Measurements from ENCODE around the gene GALR1. TPM values are rescaled to one million over a fixed set of nuclear protein-coding genes. Genes with fewer than 3 reads are reported as not detected.
A peak's percentile ranks its signal among the peaks of the same experiment; 100 is the strongest.

Gene GALR1
- 0.06 TPM for total RNA-seq
- long read RNA-seq, result 0 reads

GRCh38 chr18:77249569-77250500 lies at the start of gene GALR1:
TSS of gene GALR1 (plus strand) at chr18:77249848. CDS start at chr18:77250549, 701 bp downstream.
- H3K4me3 ChIP-seq, result peak within 1 kb of the TSS; percentile 28
- DNase-seq, result no peak

GRCh38 chr18:77201506-77201905 lies 48.1 kb upstream of the GALR1 start:
- H3K36me3 ChIP-seq, result no peaks in the 10 kb centered on the region
- H3K27ac ChIP-seq, result no peak overlapping the region
- ATAC-seq, result no peak
- no peak for TF ChIP-seq CTCF (IDR thresholded peaks at IDR 0.05)
- H3K27me3 ChIP-seq, result no peaks in the 10 kb centered on the region
- no peaks in the 10 kb centered on the region for H3K4me1 ChIP-seq
- DNase-seq, result no peak
- intact Hi-C loops (cut with DNase I), result no loop called here
- H3K9me3 ChIP-seq, result no peaks in the 10 kb centered on the region
- no peak overlapping the region for H3K4me3 ChIP-seq

More at GRCh38 chr18:77249569-77250500, at the start of gene GALR1:
- no peaks in the 10 kb centered on the region for H3K36me3 ChIP-seq
- no peaks in the 10 kb centered on the region for H3K9me3 ChIP-seq
- no peak for TF ChIP-seq CTCF (IDR thresholded peaks at IDR 0.05)
- peaks cover 57% of the 10 kb centered on the region for H3K27me3 ChIP-seq
- ATAC-seq, result peak; percentile 36
- H3K4me1 ChIP-seq, result peaks cover 8% of the 10 kb centered on the region
- intact Hi-C loops (cut with DNase I), result no loop called here
- H3K27ac ChIP-seq, result no peak within 1 kb of the TSS

- no peaks in the 10 kb centered on the region for H3K36me3 ChIP-seq
Measured at GRCh38 chr18:77202329-77202728, 47.3 kb upstream of the GALR1 start.

GRCh38 chr18:77203071-77203470 lies 46.6 kb upstream of the GALR1 start:
- H3K36me3 ChIP-seq, result no peaks in the 10 kb centered on the region
- intact Hi-C loops (cut with DNase I), result no loop called here
- no peak overlapping the region for H3K27ac ChIP-seq
- H3K4me1 ChIP-seq, result peaks cover 10% of the 10 kb centered on the region
- no peaks in the 10 kb centered on the region for H3K9me3 ChIP-seq
- ATAC-seq (no peak), DNase-seq (no peak)
- no peaks in the 10 kb centered on the region for H3K27me3 ChIP-seq
- H3K4me3 ChIP-seq, result no peak overlapping the region
- no peak for TF ChIP-seq CTCF (IDR thresholded peaks at IDR 0.05)

More at GRCh38 chr18:77202329-77202728, 47.3 kb upstream of the GALR1 start:
- no peaks in the 10 kb centered on the region for H3K27me3 ChIP-seq
- peaks cover 4% of the 10 kb centered on the region for H3K4me1 ChIP-seq
- H3K27ac ChIP-seq, result no peak overlapping the region
- ATAC-seq, result no peak
- no peak for DNase-seq
- intact Hi-C loops (cut with DNase I), result no loop called here
- no peak overlapping the region for H3K4me3 ChIP-seq
- H3K9me3 ChIP-seq, result no peaks in the 10 kb centered on the region
- no peak for TF ChIP-seq CTCF (IDR thresholded peaks at IDR 0.05)

- intact Hi-C loops (cut with DNase I), result no loop called here
- Histone ChIP-seq H3K27ac (no peak overlapping the region), H3K9me3 (no peaks in the 10 kb centered on the region), H3K36me3 (no peaks in the 10 kb centered on the region), H3K4me3 (no peak overlapping the region), H3K27me3 (no peaks in the 10 kb centered on the region), H3K4me1 (peaks cover 16% of the 10 kb centered on the region)
- ATAC-seq (peak; percentile 52), DNase-seq (peak; percentile 73)
- no peak for TF ChIP-seq CTCF (IDR thresholded peaks at IDR 0.05)
Measured at GRCh38 chr18:77203851-77204250, 45.8 kb upstream of the GALR1 start.
